ENCODE data around the gene TAS2R42. TPM values are rescaled to one million over a fixed set of nuclear protein-coding genes. Genes with fewer than 3 reads are reported as not detected.

The TAS2R42 gene
- total RNA-seq, 4 donors from 2014 or later = not detected

DNA sequence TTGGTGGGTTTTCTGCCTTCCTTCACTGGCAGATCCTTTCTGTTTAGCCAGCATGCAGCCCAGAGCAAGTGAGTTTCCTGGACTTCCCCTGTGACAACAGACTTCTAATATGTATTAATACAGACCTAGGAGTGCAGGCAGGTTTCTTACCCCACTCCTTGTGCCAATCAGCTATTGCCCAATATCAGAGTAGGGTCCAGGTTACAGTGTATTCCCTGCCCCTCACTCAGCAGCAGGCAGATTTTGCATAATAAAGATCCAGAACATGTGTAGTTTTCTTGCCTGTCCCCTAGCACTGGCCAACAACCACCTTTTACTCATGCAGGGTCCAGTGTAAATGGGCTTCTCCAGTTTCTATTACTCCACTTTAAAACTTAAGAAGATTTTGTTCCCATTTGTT, 20.4 kb downstream of the TAS2R42 start:
- TF ChIP-seq, protein P1, sequence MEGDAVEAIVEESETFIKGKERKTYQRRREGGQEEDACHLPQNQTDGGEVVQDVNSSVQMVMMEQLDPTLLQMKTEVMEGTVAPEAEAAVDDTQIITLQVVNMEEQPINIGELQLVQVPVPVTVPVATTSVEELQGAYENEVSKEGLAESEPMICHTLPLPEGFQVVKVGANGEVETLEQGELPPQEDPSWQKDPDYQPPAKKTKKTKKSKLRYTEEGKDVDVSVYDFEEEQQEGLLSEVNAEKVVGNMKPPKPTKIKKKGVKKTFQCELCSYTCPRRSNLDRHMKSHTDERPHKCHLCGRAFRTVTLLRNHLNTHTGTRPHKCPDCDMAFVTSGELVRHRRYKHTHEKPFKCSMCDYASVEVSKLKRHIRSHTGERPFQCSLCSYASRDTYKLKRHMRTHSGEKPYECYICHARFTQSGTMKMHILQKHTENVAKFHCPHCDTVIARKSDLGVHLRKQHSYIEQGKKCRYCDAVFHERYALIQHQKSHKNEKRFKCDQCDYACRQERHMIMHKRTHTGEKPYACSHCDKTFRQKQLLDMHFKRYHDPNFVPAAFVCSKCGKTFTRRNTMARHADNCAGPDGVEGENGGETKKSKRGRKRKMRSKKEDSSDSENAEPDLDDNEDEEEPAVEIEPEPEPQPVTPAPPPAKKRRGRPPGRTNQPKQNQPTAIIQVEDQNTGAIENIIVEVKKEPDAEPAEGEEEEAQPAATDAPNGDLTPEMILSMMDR (IDR thresholded peaks at IDR 0.05; ENCODE audit: low read depth) = no peak

DNA sequence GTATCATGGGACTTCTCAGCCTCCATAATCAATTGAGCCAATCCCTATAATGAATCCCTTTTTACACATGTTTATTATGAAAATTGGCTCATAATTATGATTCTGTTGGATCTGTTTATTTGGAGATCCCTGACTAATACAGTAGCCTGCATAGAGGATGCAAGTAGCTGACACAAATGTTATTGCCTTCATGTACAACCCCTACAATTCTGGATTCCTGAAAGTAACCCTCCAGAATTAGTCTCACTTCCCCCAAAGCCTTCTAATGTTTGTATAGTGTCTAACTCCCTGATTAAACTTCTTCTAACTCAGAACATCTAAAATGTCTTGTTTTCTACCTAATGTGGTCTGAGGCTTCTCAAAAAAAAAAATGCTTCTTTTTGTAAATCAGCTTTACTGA, 22.4 kb downstream of the TAS2R42 start:
- TF ChIP-seq, protein P1 (IDR thresholded peaks at IDR 0.05; ENCODE audit: low read depth) = no peak

DNA sequence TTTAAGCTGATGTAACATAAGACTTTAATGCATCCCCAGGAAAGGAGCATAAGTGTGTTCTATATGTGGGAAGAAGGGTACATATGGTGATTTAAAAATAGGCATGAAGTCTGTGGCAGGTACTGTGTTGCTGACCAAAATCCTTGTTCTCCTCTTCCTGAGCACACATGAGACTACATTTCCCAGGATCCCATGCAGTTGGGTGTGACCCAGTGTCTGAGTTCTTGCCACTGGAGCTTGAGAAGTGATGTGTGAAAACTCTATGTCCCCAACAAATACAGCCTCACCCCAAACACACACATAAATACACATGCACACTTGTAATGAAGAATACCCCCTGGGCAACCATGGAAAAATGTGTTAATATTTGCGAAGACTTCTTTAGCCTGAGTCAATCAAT, 24.2 kb downstream of the TAS2R42 start:
- TF ChIP-seq, protein P1 (IDR thresholded peaks at IDR 0.05; ENCODE audit: low read depth) = no peak

DNA sequence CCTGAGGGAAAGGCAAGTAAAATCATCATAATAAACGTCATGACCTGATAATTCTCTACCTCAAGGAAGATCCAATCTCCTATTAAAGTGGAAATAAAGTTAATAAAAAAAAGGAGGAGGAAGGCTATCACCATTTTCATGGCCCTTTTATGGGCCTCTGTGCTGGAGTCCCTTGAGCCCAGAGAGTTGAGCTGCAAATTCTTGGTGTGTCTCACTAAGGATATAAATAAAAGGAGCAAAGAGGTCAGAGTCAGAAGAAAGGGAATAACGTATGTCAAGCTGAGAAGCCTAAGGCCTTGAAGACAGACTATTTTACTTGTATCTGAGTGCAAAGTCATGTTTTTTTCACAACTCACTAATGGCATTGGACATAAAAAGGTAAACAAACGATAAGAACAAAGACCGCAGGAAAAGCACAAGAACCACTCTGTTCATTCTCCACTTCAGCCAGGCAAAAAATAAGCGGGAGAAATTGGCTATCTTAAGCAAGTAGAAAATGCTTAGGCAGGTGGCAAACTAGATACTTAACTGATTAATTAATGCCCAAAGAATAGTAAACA, 27.8 kb downstream of the TAS2R42 start:
- TF ChIP-seq, protein P1 (IDR thresholded peaks at IDR 0.05; ENCODE audit: low read depth) = no peak

DNA sequence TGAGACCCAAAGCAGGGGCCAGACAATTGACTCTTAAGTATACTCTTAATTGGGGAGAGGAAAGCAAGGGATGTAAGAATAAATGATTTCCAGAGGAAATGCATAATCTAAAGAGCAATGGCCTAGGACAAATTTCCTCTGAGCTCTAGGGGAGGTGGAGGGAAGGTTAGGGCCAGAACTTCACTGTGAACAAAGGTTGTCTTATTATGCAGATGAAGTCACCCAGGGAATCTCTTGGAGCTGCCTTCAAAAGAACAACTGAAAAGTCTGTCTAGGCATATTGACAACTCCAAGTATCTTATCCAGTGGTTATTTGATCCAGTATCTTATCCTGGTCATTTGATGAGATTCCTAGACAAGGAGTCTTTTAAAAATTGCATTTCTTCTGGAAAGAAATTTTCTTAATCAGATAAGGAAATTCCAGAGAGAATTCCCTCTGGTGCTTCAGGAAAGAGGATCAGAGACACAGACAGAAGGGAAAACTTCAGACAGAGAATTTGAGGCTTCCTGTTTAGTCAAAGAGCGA, 32.3 kb downstream of the TAS2R42 start:
- TF ChIP-seq, protein P1 (IDR thresholded peaks at IDR 0.05; ENCODE audit: low read depth) = no peak

DNA sequence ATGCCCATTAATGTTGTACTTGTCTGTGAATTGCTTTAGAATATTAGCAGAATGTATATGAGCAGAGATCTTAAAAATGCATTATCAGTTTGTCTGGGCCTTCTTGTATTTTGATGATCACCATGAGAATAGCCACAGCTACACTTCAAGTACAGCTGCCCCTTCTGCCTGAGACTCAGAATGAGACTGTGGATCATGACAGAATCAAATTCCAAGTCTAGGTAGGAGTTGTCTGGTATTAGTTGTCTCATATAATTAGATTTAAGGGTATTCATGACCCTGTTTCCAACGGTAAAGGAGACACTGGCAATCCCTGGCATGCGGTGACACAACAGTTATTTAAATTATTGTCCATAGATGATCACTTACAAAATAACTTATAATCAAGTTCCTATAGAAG, 34.0 kb downstream of the TAS2R42 start:
- TF ChIP-seq, protein P1 (IDR thresholded peaks at IDR 0.05; ENCODE audit: low read depth) = no peak

DNA sequence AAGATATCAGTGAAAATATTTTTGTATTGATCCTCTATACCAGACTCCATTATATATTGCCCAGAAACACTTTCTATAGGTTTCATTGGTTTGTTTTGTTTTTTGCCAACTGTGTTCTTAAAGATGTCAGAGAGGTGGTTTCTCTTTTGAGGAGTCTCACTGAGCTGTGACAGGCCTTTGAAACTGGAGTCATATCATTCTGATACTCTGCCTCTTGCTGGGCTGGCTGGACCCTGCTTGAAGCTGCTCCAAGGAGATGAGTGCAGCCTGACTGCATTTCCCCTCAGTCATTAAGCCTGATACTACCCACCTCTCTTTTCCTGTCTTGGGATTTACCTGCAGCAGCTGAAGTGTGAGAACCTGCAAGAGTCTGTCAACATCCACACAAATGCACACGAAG, 35.9 kb downstream of the TAS2R42 start:
- TF ChIP-seq, protein P1 (IDR thresholded peaks at IDR 0.05; ENCODE audit: low read depth) = no peak
